ENCODE data around the gene TSHZ1.

The TSHZ1 gene

DNA sequence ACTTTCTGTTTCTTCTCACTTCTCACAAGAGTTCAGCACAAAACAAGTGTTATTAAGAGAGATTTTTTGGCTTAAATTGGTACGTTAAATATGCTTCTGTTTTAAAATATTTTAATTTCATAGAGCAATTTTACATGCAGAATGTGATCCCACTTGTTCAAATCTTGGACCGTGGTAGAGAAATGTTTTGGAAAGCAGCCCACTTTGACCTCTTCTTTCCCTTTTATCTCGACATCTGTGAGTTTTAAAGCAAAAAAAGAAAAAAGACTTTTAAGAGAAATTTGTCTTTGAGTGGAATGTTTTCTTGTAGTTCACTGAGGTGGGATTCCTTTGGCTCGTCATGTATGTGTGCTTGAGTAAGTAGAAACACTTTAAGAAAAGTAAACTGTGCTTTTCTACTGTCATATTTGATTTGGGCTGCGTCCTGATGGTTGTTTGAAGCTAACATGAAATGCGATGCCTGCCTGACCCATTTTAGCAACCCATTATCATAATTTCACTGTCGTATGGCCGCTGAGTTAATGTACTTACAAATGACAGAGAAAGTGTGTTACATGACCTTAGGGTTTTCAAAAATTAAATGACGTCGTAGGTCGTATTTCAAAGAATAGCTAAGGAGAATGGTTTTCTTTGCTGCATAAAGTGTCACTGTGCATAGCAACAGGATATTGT lies 54.5 kb downstream of the TSHZ1 start (continued):
- TF ChIP-seq ZIC2 (tag by site-specific recombination; IDR thresholded peaks at IDR 0.05): no peak
- peak; percentile 67; the same call in 1 of the 2 replicates for TF ChIP-seq ZNF391 (tag by site-specific recombination; IDR thresholded peaks at IDR 0.05; ENCODE audit: borderline replicate concordance, low read depth)
- no peak for TF ChIP-seq ZNF354C (tag by site-specific recombination; IDR thresholded peaks at IDR 0.05; ENCODE audit: borderline replicate concordance, low read depth)
- no peak for TF ChIP-seq ZNF549 (tag by site-specific recombination; IDR thresholded peaks at IDR 0.05)
- TF ChIP-seq MZF1 (tag by site-specific recombination; IDR thresholded peaks at IDR 0.05; ENCODE audit: borderline replicate concordance): no peak
- TF ChIP-seq, protein P1, sequence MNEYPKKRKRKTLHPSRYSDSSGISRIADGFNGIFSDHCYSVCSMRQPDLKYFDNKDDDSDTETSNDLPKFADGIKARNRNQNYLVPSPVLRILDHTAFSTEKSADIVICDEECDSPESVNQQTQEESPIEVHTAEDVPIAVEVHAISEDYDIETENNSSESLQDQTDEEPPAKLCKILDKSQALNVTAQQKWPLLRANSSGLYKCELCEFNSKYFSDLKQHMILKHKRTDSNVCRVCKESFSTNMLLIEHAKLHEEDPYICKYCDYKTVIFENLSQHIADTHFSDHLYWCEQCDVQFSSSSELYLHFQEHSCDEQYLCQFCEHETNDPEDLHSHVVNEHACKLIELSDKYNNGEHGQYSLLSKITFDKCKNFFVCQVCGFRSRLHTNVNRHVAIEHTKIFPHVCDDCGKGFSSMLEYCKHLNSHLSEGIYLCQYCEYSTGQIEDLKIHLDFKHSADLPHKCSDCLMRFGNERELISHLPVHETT (tag by site-specific recombination; IDR thresholded peaks at IDR 0.05): peak; percentile 61; the same call in 1 of the 2 replicates
- no peak for TF ChIP-seq GLI4 (tag by site-specific recombination; IDR thresholded peaks at IDR 0.05)
- no peak for TF ChIP-seq ZNF214 (tag by site-specific recombination; IDR thresholded peaks at IDR 0.05; ENCODE audit: borderline replicate concordance)
- TF ChIP-seq HOXA7 (CRISPR knock-in tag; IDR thresholded peaks at IDR 0.05; ENCODE audit: borderline replicate concordance): no peak
- TF ChIP-seq ZBTB21 (tag by site-specific recombination; IDR thresholded peaks at IDR 0.05): peak; percentile 62; the same call in 1 of the 2 replicates
- no peak for TF ChIP-seq ZNF701 (tag by site-specific recombination; IDR thresholded peaks at IDR 0.05)
- no peak for TF ChIP-seq KLF1 (tag by site-specific recombination; IDR thresholded peaks at IDR 0.05)
- TF ChIP-seq, protein P2, sequence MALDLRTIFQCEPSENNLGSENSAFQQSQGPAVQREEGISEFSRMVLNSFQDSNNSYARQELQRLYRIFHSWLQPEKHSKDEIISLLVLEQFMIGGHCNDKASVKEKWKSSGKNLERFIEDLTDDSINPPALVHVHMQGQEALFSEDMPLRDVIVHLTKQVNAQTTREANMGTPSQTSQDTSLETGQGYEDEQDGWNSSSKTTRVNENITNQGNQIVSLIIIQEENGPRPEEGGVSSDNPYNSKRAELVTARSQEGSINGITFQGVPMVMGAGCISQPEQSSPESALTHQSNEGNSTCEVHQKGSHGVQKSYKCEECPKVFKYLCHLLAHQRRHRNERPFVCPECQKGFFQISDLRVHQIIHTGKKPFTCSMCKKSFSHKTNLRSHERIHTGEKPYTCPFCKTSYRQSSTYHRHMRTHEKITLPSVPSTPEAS (tag by site-specific recombination; IDR thresholded peaks at IDR 0.05): no peak

DNA sequence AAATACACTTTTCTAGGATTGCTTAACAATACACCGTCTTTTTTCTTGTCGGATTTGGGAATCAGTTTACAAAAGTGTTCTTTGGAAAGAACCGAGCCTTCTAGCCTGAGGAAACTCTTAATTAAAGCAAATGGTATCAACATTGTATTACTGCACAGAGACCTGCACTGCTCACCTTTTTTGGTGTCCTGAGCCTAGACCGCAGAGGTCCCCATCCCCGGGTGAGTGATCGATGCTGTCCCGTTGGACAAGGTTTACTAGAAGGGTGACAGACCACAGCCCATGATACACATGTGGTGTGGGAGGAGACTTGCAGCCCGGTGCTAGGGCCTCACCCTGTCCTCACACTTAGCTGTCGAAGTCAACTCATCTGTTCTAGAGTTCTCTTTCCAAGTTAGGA lies 55.3 kb downstream of the TSHZ1 start:
- Histone ChIP-seq H3K4me3 (ENCODE audit: low read depth, low read length) (no peak overlapping the region), H3K9me3 (ENCODE audit: control insufficient read depth, insufficient read depth, low read depth, low read length) (no peaks in the 10 kb centered on the region), H3K4me1 (ENCODE audit: control insufficient read depth, insufficient read depth, low read length) (peaks cover 20% of the 10 kb centered on the region), H3K36me3 (ENCODE audit: control insufficient read depth in 2 of 2, insufficient read depth in 1 of 2, low read length in 2 of 2) (no peaks in the 10 kb centered on the region), H3K27ac (ENCODE audit: extremely low read depth, low read depth, low read length) (no peak overlapping the region)
- ChIA-PET POLR2A (no interaction called here), CTCF (interaction anchor here (0.6 to 0.8 kb wide), 2 partner anchors 10 to 22 kb away, joined by 4 read pairs; no protein-coding TSS in a partner anchor)
- no peak for TF ChIP-seq ZNF266 (tag by site-specific recombination; IDR thresholded peaks at IDR 0.05; ENCODE audit: low read depth)
- TF ChIP-seq MZF1 (tag by site-specific recombination; IDR thresholded peaks at IDR 0.05; ENCODE audit: borderline replicate concordance): no peak
- no peak for TF ChIP-seq ZNF239 (tag by site-specific recombination; IDR thresholded peaks at IDR 0.05)
- TF ChIP-seq KLF16 (tag by site-specific recombination; IDR thresholded peaks at IDR 0.05): no peak
- no peak for TF ChIP-seq ZEB2 (tag by site-specific recombination; IDR thresholded peaks at IDR 0.05)
- TF ChIP-seq, protein P3, sequence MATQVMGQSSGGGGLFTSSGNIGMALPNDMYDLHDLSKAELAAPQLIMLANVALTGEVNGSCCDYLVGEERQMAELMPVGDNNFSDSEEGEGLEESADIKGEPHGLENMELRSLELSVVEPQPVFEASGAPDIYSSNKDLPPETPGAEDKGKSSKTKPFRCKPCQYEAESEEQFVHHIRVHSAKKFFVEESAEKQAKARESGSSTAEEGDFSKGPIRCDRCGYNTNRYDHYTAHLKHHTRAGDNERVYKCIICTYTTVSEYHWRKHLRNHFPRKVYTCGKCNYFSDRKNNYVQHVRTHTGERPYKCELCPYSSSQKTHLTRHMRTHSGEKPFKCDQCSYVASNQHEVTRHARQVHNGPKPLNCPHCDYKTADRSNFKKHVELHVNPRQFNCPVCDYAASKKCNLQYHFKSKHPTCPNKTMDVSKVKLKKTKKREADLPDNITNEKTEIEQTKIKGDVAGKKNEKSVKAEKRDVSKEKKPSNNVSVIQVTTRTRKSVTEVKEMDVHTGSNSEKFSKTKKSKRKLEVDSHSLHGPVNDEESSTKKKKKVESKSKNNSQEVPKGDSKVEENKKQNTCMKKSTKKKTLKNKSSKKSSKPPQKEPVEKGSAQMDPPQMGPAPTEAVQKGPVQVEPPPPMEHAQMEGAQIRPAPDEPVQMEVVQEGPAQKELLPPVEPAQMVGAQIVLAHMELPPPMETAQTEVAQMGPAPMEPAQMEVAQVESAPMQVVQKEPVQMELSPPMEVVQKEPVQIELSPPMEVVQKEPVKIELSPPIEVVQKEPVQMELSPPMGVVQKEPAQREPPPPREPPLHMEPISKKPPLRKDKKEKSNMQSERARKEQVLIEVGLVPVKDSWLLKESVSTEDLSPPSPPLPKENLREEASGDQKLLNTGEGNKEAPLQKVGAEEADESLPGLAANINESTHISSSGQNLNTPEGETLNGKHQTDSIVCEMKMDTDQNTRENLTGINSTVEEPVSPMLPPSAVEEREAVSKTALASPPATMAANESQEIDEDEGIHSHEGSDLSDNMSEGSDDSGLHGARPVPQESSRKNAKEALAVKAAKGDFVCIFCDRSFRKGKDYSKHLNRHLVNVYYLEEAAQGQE (tag by site-specific recombination; IDR thresholded peaks at IDR 0.05): no peak
- TF ChIP-seq ZNF423 (tag by site-specific recombination; IDR thresholded peaks at IDR 0.05): no peak
- TF ChIP-seq ZNF211 (tag by site-specific recombination; IDR thresholded peaks at IDR 0.05; ENCODE audit: low read depth): no peak
- TF ChIP-seq ZNF223 (tag by site-specific recombination; IDR thresholded peaks at IDR 0.05): no peak
- TF ChIP-seq ZFP37 (tag by site-specific recombination; IDR thresholded peaks at IDR 0.05): no peak
- TF ChIP-seq, protein P4, sequence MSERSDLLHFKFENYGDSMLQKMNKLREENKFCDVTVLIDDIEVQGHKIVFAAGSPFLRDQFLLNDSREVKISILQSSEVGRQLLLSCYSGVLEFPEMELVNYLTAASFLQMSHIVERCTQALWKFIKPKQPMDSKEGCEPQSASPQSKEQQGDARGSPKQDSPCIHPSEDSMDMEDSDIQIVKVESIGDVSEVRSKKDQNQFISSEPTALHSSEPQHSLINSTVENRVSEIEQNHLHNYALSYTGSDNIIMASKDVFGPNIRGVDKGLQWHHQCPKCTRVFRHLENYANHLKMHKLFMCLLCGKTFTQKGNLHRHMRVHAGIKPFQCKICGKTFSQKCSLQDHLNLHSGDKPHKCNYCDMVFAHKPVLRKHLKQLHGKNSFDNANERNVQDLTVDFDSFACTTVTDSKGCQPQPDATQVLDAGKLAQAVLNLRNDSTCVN (tag by site-specific recombination; optimal IDR thresholded peaks at IDR 0.05): no peak
- no peak for TF ChIP-seq GLI4 (tag by site-specific recombination; IDR thresholded peaks at IDR 0.05)
- no peak for TF ChIP-seq ZNF621 (tag by site-specific recombination; IDR thresholded peaks at IDR 0.05)
- no peak for TF ChIP-seq KLF10 (tag by site-specific recombination; IDR thresholded peaks at IDR 0.05)
- TF ChIP-seq, protein P5, sequence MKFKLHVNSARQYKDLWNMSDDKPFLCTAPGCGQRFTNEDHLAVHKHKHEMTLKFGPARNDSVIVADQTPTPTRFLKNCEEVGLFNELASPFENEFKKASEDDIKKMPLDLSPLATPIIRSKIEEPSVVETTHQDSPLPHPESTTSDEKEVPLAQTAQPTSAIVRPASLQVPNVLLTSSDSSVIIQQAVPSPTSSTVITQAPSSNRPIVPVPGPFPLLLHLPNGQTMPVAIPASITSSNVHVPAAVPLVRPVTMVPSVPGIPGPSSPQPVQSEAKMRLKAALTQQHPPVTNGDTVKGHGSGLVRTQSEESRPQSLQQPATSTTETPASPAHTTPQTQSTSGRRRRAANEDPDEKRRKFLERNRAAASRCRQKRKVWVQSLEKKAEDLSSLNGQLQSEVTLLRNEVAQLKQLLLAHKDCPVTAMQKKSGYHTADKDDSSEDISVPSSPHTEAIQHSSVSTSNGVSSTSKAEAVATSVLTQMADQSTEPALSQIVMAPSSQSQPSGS (tag by site-specific recombination; IDR thresholded peaks at IDR 0.05; ENCODE audit: low read depth): no peak
- TF ChIP-seq ZNF16 (tag by site-specific recombination; IDR thresholded peaks at IDR 0.05; ENCODE audit: low read depth): no peak

Measured in HEK293 (cell line).